ENCODE results near the gene FOXL3.

- TF ChIP-seq CTCF (IDR thresholded peaks at IDR 0.05) = no peak
- TF ChIP-seq ZFX (IDR thresholded peaks at IDR 0.05; ENCODE audit: borderline replicate concordance) = no peak
Observed at GRCh38 chr7:255038-255435, 34.9 kb upstream of the FOXL3 start.
